ENCODE data around the gene ITGBL1. TPM values are rescaled to one million over a fixed set of nuclear protein-coding genes. Genes with fewer than 3 reads are reported as not detected.

Gene ITGBL1
- total and polyA plus RNA-seq, 2 of the 13 experiments (the other 11 are each of a cell fraction or from before 2014, with no cell fraction given): 0.02 TPM; not detected in 1

DNA sequence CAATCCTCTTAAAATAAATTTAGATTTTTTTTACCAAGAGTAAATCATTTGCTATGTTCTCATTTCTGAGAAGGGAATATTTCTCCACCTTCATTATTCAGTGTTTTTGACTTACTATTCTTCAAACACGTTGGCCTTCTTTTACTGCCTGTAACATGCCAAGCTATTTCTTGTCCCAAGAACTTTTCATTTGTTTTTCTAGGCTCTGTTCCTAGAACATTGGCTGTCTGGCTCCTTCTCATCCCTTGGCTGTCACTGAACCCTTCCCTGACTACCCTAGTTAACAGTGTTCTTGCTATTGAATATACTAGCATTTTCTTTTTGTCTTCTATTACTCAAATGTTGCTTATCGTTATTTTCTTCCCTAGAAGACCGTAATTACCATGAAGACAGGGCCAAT, 248.1 kb downstream of the ITGBL1 start:
- ChIA-PET POLR2A (no interaction called here), CTCF (ENCODE audit: low intra/inter-chr PET ratio, low total read pairs) (no interaction called here)
- BruUV-seq (replicated peaks): no TSS peak
- in situ Hi-C loops (cut with HindIII; ENCODE audit: extremely low pct_ligation_motif_present, low pct_unique_long_range_greater_than_20kb): no loop called here
- no peak overlapping the region for H3K9ac ChIP-seq (ENCODE audit: insufficient read depth, low read depth, low read length)
- H3K79me2 ChIP-seq (ENCODE audit: insufficient read depth, low read length): no peaks in the 10 kb centered on the region
- H3K4me3 ChIP-seq (replicated peaks in 1 of 3; ENCODE audit: insufficient read depth in 1 of 3, low read depth in 2 of 3, low read length in 3 of 3): no peak overlapping the region
- no peak for TF ChIP-seq HMG20A (CRISPR knock-in tag; IDR thresholded peaks at IDR 0.05; ENCODE audit: borderline replicate concordance)
- no peak for TF ChIP-seq ZNF317 (CRISPR knock-in tag; IDR thresholded peaks at IDR 0.05)
- no peak for TF ChIP-seq ZNF616 (CRISPR knock-in tag; IDR thresholded peaks at IDR 0.05; ENCODE audit: low read depth)
- no peak for TF ChIP-seq SOX6 (IDR thresholded peaks at IDR 0.05)
- TF ChIP-seq SOX6 (CRISPR knock-in tag; IDR thresholded peaks at IDR 0.05): no peak
- no peak for TF ChIP-seq TRIM24 (CRISPR knock-in tag; IDR thresholded peaks at IDR 0.05)
- TF ChIP-seq HDAC6 (IDR thresholded peaks at IDR 0.05; ENCODE audit: low read depth, low read length): no peak
- DNase-seq (ENCODE audit: low spot score): no peak
- H2AFZ ChIP-seq (ENCODE audit: low read length): no peak overlapping the region
- intact Hi-C loops (cut with micrococcal nuclease; ENCODE audit: unreplicated experiment): no loop called here
- no peaks in the 10 kb centered on the region for H4K20me1 ChIP-seq (ENCODE audit: insufficient read depth, low read length)
- H3K36me3 ChIP-seq (replicated peaks in 1 of 2; ENCODE audit: control insufficient read depth in 1 of 2, insufficient read depth in 2 of 2, low read length in 2 of 2): no peaks in the 10 kb centered on the region
- H3K4me2 ChIP-seq (ENCODE audit: low read depth, low read length): no peak overlapping the region
- no peaks in the 10 kb centered on the region for H3K27me3 ChIP-seq (ENCODE audit: control insufficient read depth in 1 of 2, insufficient read depth in 2 of 2, low read length in 2 of 2)
- 1% methylated on average over 3 of the region's 3 CpGs for WGBS (ENCODE audit: low lambda C conversion rate)
- FAIRE-seq: no peak
- no peak for ATAC-seq
- H3K9me3 ChIP-seq (ENCODE audit: low read length): no peaks in the 10 kb centered on the region
- no peaks in the 10 kb centered on the region for H3K4me1 ChIP-seq (ENCODE audit: insufficient read depth, low read length)
- no peak overlapping the region for H3K27ac ChIP-seq (ENCODE audit: extremely low read length, insufficient read depth, low read length)

DNA sequence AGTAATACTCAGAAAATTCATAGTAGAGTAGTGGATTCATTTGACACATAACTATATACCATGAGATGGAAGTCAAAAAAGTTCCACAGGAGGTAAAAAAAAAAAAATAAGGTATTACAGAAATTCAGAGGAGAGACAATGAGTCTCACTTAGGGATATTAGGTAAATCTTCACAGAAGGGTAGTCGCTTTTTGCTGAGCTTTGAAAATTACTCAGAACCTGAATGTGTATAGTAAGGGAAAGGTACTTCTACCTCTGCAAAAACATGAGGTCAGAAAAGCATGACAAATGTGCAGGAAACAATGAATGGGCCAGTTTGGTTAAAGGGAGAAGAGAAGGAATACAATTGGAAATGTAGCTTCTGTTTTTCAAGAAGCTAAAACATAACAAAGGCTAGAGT, 250.6 kb downstream of the ITGBL1 start:
- no peak for TF ChIP-seq TAF1 (CRISPR knock-in tag; IDR thresholded peaks at IDR 0.05)
- no peak for TF ChIP-seq FOXK1 (CRISPR knock-in tag; IDR thresholded peaks at IDR 0.05; ENCODE audit: borderline replicate concordance, low read depth)
- no peak for TF ChIP-seq SRSF4 (IDR thresholded peaks at IDR 0.05; ENCODE audit: low read depth, low read length, poor library complexity, severe bottlenecking)
- TF ChIP-seq MAFF (IDR thresholded peaks at IDR 0.05; ENCODE audit: low read depth, low read length): peak; percentile 74
- peak; percentile 75 to 80 for TF ChIP-seq MAFK (conservative IDR thresholded peaks at IDR 0.05 in 1 of 2, IDR thresholded peaks at IDR 0.05 in 1 of 2; ENCODE audit: low read length in 2 of 2)
- no peak for TF ChIP-seq SP5 (CRISPR knock-in tag; IDR thresholded peaks at IDR 0.05; ENCODE audit: borderline replicate concordance, low read depth)
- TF ChIP-seq KLF15 (CRISPR knock-in tag; IDR thresholded peaks at IDR 0.05; ENCODE audit: borderline replicate concordance): no peak
- ChIA-PET POLR2A (no interaction called here), CTCF (ENCODE audit: low intra/inter-chr PET ratio, low total read pairs) (no interaction called here)
- Histone ChIP-seq H4K20me1 (ENCODE audit: insufficient read depth, low read length) (no peaks in the 10 kb centered on the region), H3K4me1 (ENCODE audit: insufficient read depth, low read length) (no peaks in the 10 kb centered on the region), H3K36me3 (replicated peaks in 1 of 2; ENCODE audit: control insufficient read depth in 1 of 2, insufficient read depth in 2 of 2, low read length in 2 of 2) (no peaks in the 10 kb centered on the region), H2AFZ (ENCODE audit: low read length) (no peak overlapping the region), H3K27ac (ENCODE audit: extremely low read length, insufficient read depth, low read length) (no peak overlapping the region), H3K27me3 (ENCODE audit: control insufficient read depth in 1 of 2, insufficient read depth in 2 of 2, low read length in 2 of 2) (no peaks in the 10 kb centered on the region), H3K4me2 (ENCODE audit: low read depth, low read length) (no peak overlapping the region), H3K4me3 (replicated peaks in 1 of 3; ENCODE audit: insufficient read depth in 1 of 3, low read depth in 2 of 3, low read length in 3 of 3) (no peak overlapping the region), H3K9ac (ENCODE audit: insufficient read depth, low read depth, low read length) (no peak overlapping the region), H3K9me3 (ENCODE audit: low read length) (no peaks in the 10 kb centered on the region), H3K79me2 (ENCODE audit: insufficient read depth, low read length) (no peaks in the 10 kb centered on the region)
- ATAC-seq (no peak), DNase-seq (ENCODE audit: low spot score) (no peak), FAIRE-seq (no peak)
- intact Hi-C loops (cut with micrococcal nuclease; ENCODE audit: unreplicated experiment) (no loop called here), in situ Hi-C loops (cut with HindIII; ENCODE audit: extremely low pct_ligation_motif_present, low pct_unique_long_range_greater_than_20kb) (no loop called here)
- 0% methylated on average over 1 of the region's 1 CpG for WGBS (ENCODE audit: low lambda C conversion rate)
- BruUV-seq (replicated peaks): no TSS peak

Measured in HepG2 (cell line).